ENCODE results near the gene WDR53.
"Not testable (repeated sequence)": the region's sequence is repeated elsewhere in the genome, so short reads cannot be mapped to it uniquely, and the experiment has no call there.

The WDR53 gene

GRCh38 chr3:196599734-196600128 lies 31.4 kb upstream of the WDR53 start:
- Histone ChIP-seq H3K27ac (ENCODE audit: low read depth, low read length) (no peak overlapping the region), H3K27me3 (ENCODE audit: control insufficient read depth in 1 of 2, insufficient read depth in 2 of 2, low read length in 2 of 2) (no peaks in the 10 kb centered on the region), H3K36me3 (ENCODE audit: insufficient read depth, low read length) (no peaks in the 10 kb centered on the region), H3K9me3 (ENCODE audit: low read length) (no peaks in the 10 kb centered on the region), H3K4me1 (ENCODE audit: insufficient read depth, low read length) (peaks cover 6% of the 10 kb centered on the region), H3K4me3 (ENCODE audit: low read depth in 1 of 2, low read length in 2 of 2) (no peak overlapping the region), H3K9ac (ENCODE audit: low read length) (no peak overlapping the region)

DNA sequence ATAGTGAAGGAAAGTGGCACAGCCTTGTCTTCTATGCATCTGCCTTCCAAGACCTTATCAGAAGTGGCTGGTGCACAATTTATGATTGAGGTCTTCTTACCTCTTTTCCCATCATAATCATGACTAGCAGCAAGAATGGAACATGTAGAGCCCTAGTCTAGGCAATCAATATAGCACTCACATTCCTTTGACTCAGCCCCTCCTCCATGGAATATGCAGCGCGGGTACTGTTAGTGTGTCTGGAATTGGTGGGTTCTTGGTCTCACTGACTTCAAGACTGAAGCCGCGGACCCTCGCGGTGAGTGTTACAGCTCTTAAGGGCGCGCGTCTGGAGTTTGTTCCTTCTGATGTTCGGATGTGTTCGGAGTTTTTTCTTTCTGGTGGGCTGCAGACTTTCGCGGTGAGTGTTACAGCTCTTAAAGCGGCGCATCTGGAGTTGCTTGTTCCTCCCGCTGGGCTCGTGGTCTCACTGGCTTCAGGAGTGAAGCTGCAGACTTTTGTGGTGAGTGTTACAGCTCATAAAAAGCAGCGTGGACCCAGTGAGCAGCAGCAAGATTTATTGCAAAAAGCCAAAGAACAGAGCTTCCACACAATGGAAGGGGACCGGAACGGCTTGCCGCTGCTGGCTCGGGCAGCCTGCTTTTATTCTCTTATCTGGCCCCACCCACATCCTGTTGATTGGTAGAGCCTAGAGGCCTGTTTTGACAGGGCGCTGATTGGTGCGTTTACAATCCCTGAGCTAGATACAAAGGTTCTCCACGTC lies 29.8 kb upstream of the WDR53 start:
- H3K4me3 ChIP-seq (ENCODE audit: low read depth in 1 of 2, low read length in 2 of 2), result peak overlapping the region; percentile 39 to 57
- not testable (repeated sequence) for H3K36me3 ChIP-seq (ENCODE audit: insufficient read depth, low read length); H3K9me3 ChIP-seq (ENCODE audit: low read length); H3K27ac ChIP-seq (ENCODE audit: low read depth, low read length); H3K9ac ChIP-seq (ENCODE audit: low read length); H3K4me1 ChIP-seq (ENCODE audit: insufficient read depth, low read length); H3K27me3 ChIP-seq (ENCODE audit: control insufficient read depth in 1 of 2, insufficient read depth in 2 of 2, low read length in 2 of 2)

DNA sequence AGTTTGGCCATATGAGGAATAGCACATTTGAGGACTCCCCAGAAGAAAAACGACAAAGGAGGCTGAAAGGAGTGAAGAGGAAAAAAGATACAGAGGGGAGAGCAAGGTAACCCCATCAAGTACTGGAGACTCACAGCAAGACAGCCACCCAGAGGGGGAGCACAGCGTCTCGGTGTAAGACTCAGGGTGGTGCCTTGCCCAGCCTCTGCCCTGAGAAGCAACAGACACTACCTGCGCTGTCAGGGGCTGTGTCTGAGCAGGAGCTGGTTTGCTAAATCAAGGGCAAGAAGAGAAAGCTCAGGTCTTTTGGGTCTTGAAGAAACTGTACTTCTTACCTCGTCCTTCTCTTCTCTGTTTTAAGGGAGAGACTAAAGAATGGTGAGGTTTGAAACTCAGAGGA lies 28.0 kb upstream of the WDR53 start:
- Histone ChIP-seq H3K9ac (ENCODE audit: low read length) (no peak overlapping the region), H3K27ac (ENCODE audit: low read depth, low read length) (no peak overlapping the region), H3K27me3 (ENCODE audit: control insufficient read depth in 1 of 2, insufficient read depth in 2 of 2, low read length in 2 of 2) (no peaks in the 10 kb centered on the region), H3K4me3 (ENCODE audit: low read depth in 1 of 2, low read length in 2 of 2) (no peak overlapping the region), H3K9me3 (ENCODE audit: low read length) (no peaks in the 10 kb centered on the region), H3K4me1 (ENCODE audit: insufficient read depth, low read length) (peaks cover 6% of the 10 kb centered on the region), H3K36me3 (ENCODE audit: insufficient read depth, low read length) (no peaks in the 10 kb centered on the region)

DNA sequence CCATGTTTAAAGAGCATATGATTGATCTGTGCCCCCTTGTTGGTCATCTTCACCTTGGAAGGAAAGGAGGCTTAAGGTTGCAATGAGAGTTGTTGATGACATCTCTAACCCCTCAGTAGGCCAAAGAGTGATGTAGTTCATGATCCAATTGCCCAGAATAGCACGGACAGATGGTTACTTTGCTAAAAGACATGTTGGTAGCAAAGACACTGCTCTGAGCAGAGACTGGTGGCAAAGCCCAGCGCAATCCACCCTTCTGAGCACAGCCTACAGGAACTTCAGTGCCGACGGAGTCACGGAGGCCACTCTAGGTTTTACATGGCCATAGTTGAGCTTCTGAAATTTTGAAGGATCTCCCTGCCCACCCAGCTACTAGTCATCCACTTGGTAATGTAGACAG lies 21.9 kb upstream of the WDR53 start:
- Histone ChIP-seq H3K27me3 (ENCODE audit: control insufficient read depth in 1 of 2, insufficient read depth in 2 of 2, low read length in 2 of 2) (no peaks in the 10 kb centered on the region), H3K4me1 (ENCODE audit: insufficient read depth, low read length) (no peaks in the 10 kb centered on the region), H3K9me3 (ENCODE audit: low read length) (no peaks in the 10 kb centered on the region), H3K4me3 (ENCODE audit: low read depth in 1 of 2, low read length in 2 of 2) (no peak overlapping the region), H3K27ac (ENCODE audit: low read depth, low read length) (no peak overlapping the region), H3K36me3 (ENCODE audit: insufficient read depth, low read length) (no peaks in the 10 kb centered on the region), H3K9ac (ENCODE audit: low read length) (no peak overlapping the region)

GRCh38 chr3:196585044-196585757 lies 16.8 kb upstream of the WDR53 start:
- Histone ChIP-seq H3K9ac (ENCODE audit: low read length) (no peak overlapping the region), H3K36me3 (ENCODE audit: insufficient read depth, low read length) (peaks cover 12% of the 10 kb centered on the region), H3K4me3 (ENCODE audit: low read depth in 1 of 2, low read length in 2 of 2) (no peak overlapping the region), H3K9me3 (ENCODE audit: low read length) (no peaks in the 10 kb centered on the region), H3K27me3 (ENCODE audit: control insufficient read depth in 1 of 2, insufficient read depth in 2 of 2, low read length in 2 of 2) (no peaks in the 10 kb centered on the region), H3K27ac (ENCODE audit: low read depth, low read length) (no peak overlapping the region), H3K4me1 (ENCODE audit: insufficient read depth, low read length) (no peaks in the 10 kb centered on the region)

- H3K4me1 ChIP-seq (ENCODE audit: insufficient read depth, low read length), result peaks cover 14% of the 10 kb centered on the region
- no peak overlapping the region for H3K27ac ChIP-seq (ENCODE audit: low read depth, low read length)
- H3K27me3 ChIP-seq (ENCODE audit: control insufficient read depth in 1 of 2, insufficient read depth in 2 of 2, low read length in 2 of 2), result no peaks in the 10 kb centered on the region
- H3K4me3 ChIP-seq (ENCODE audit: low read depth in 1 of 2, low read length in 2 of 2), result no peak overlapping the region
- H3K36me3 ChIP-seq (ENCODE audit: insufficient read depth, low read length), result no peaks in the 10 kb centered on the region
- no peaks in the 10 kb centered on the region for H3K9me3 ChIP-seq (ENCODE audit: low read length)
- H3K9ac ChIP-seq (ENCODE audit: low read length), result no peak overlapping the region
These were observed 4.0 kb upstream of the WDR53 start for GRCh38 chr3:196572389-196572788.

DNA sequence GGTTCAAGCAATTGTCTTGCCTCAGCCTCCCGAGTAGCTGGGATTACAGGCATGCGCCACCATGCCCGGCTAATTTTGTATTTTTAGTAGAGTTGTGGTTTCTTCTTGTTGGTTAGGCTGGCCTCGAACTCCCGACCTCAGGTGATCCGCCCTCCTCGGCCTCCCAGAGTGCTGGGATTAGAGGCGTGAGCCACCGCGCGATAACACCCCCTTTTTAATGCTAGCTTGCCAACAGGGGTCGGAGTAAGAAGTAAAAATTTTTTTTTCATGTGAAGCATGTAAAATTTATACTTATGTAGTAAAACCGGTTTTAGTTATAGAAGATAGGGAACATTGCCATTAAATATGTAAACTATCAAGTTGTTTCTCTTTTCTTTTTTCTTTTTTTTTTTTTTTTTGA lies 2.0 kb upstream of the WDR53 start:
- H3K4me1 ChIP-seq (ENCODE audit: insufficient read depth, low read length), result peaks cover 20% of the 10 kb centered on the region
- not testable (repeated sequence) for H3K9me3 ChIP-seq (ENCODE audit: low read length); H3K36me3 ChIP-seq (ENCODE audit: insufficient read depth, low read length); H3K27me3 ChIP-seq (ENCODE audit: control insufficient read depth in 1 of 2, insufficient read depth in 2 of 2, low read length in 2 of 2); H3K27ac ChIP-seq (ENCODE audit: low read depth, low read length); H3K9ac ChIP-seq (ENCODE audit: low read length); H3K4me3 ChIP-seq (ENCODE audit: low read depth in 1 of 2, low read length in 2 of 2)

- peak overlapping the region; percentile 61 to 82 for H3K4me3 ChIP-seq (ENCODE audit: low read depth in 1 of 2, low read length in 2 of 2)
- no peaks in the 10 kb centered on the region for H3K9me3 ChIP-seq (ENCODE audit: low read length)
- H3K9ac ChIP-seq (ENCODE audit: low read length), result peak overlapping the region; percentile 36
- peak overlapping the region; percentile 84 for H3K27ac ChIP-seq (ENCODE audit: low read depth, low read length)
- H3K36me3 ChIP-seq (ENCODE audit: insufficient read depth, low read length), result peaks cover 4% of the 10 kb centered on the region
- H3K4me1 ChIP-seq (ENCODE audit: insufficient read depth, low read length), result peaks cover 20% of the 10 kb centered on the region
- no peaks in the 10 kb centered on the region for H3K27me3 ChIP-seq (ENCODE audit: control insufficient read depth in 1 of 2, insufficient read depth in 2 of 2, low read length in 2 of 2)
These were observed 706 bp upstream of the WDR53 start for GRCh38 chr3:196569003-196569516.

GRCh38 chr3:196563721-196564225 lies 4.6 kb downstream of the WDR53 start:
- peaks cover 12% of the 10 kb centered on the region for H3K4me1 ChIP-seq (ENCODE audit: insufficient read depth, low read length)

GRCh38 chr3:196559826-196560225 lies 8.5 kb downstream of the WDR53 start:
- Histone ChIP-seq H3K9me3 (ENCODE audit: low read length) (no peaks in the 10 kb centered on the region), H3K27ac (ENCODE audit: low read depth, low read length) (no peak overlapping the region), H3K36me3 (ENCODE audit: insufficient read depth, low read length) (peaks cover 5% of the 10 kb centered on the region), H3K4me3 (ENCODE audit: low read depth in 1 of 2, low read length in 2 of 2) (no peak overlapping the region), H3K27me3 (ENCODE audit: control insufficient read depth in 1 of 2, insufficient read depth in 2 of 2, low read length in 2 of 2) (no peaks in the 10 kb centered on the region), H3K4me1 (ENCODE audit: insufficient read depth, low read length) (no peaks in the 10 kb centered on the region), H3K9ac (ENCODE audit: low read length) (no peak overlapping the region)

More at GRCh38 chr3:196563721-196564225, 4.6 kb downstream of the WDR53 start:
- no peak overlapping the region for H3K4me3 ChIP-seq (ENCODE audit: low read depth in 1 of 2, low read length in 2 of 2)
- H3K9me3 ChIP-seq (ENCODE audit: low read length), result no peaks in the 10 kb centered on the region
- H3K36me3 ChIP-seq (ENCODE audit: insufficient read depth, low read length), result peaks cover 9% of the 10 kb centered on the region
- no peaks in the 10 kb centered on the region for H3K27me3 ChIP-seq (ENCODE audit: control insufficient read depth in 1 of 2, insufficient read depth in 2 of 2, low read length in 2 of 2)
- no peak overlapping the region for H3K9ac ChIP-seq (ENCODE audit: low read length)
- H3K27ac ChIP-seq (ENCODE audit: low read depth, low read length), result no peak overlapping the region

DNA sequence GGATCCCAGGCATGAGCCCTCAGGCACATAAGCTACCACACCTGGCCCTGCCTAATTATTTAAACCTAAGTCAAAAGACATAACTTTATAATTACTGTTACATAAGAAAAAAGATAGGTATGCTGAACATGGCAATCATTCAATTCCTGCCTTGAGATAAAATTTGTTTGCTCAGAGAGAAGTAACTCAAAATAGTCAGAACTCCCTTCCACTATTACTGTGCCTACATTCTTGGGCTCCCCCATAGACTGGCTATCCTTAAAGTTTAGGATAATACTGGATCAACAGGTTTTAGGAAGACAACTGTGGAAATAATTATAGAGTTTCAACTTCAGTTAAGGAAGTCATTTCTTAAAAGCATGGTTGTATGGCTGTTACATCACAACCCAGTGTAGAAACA lies 9.9 kb downstream of the WDR53 start:
- H3K9me3 ChIP-seq (ENCODE audit: low read length), result no peaks in the 10 kb centered on the region
- no peaks in the 10 kb centered on the region for H3K27me3 ChIP-seq (ENCODE audit: control insufficient read depth in 1 of 2, insufficient read depth in 2 of 2, low read length in 2 of 2)
- H3K9ac ChIP-seq (ENCODE audit: low read length), result no peak overlapping the region
- no peaks in the 10 kb centered on the region for H3K4me1 ChIP-seq (ENCODE audit: insufficient read depth, low read length)
- H3K36me3 ChIP-seq (ENCODE audit: insufficient read depth, low read length), result peaks cover 5% of the 10 kb centered on the region
- no peak overlapping the region for H3K27ac ChIP-seq (ENCODE audit: low read depth, low read length)
- H3K4me3 ChIP-seq (ENCODE audit: low read depth in 1 of 2, low read length in 2 of 2), result no peak overlapping the region
